HG02763 (cell line): ENCODE data around the gene FAM78A.
"Not testable (repeated sequence)": the region's sequence is repeated elsewhere in the genome, so short reads cannot be mapped to it uniquely, and the experiment has no call there.

ENCODE experiments used
- ATAC-seq: cut with Tn5 transposase; IDR thresholded peaks from one replicate; pipeline ENCODE4 v1.9.1; 2021; ENCODE audit warnings: mild to moderate bottlenecking, moderate library complexity; ENCODE audit not compliant: unreplicated experiment

Gene FAM78A

DNA sequence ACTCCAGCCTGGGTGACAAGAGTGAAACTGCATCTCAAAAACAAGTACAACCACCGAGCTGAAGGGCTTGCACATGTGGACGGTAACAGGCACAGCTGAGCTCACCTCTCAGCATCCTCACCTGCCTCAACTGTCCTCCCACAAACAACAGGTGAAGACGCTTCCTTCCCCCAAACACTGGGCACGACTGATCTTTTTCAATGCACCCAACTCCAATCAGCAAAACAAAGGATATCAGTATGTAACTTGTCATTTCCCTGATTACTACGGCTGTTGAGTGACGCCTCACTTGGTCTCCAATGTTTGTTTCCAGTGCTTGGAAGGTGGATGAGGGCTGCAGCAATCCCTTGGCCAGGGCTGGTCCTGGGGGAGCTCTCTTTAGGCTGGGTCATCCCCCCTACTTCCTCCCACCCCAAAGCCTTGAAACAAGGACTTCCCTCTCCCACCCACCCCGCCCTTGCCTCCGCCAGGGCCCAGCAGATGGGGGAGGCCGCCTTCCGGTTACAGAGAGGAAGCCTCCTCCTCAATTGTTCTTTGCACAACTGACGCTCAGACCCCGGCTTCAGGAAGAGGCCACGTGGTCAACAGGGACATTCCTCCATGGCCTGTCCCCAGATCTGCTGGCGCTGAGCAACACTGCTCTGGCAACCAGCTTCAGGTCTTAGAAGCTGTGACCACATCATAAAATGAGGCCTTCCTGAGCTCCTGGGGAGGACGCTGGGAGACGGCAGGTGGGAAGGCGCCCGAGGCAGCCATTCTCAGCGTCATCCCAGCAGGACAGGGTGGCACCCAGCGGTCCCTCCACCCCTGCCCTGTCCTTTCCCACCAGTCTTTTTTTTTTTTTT lies 5.9 kb downstream of the FAM78A start:
- no peak for ATAC-seq

GRCh38 chr9:131266266-131267229 lies 9.8 kb downstream of the FAM78A start:
- ATAC-seq, result no peak

DNA sequence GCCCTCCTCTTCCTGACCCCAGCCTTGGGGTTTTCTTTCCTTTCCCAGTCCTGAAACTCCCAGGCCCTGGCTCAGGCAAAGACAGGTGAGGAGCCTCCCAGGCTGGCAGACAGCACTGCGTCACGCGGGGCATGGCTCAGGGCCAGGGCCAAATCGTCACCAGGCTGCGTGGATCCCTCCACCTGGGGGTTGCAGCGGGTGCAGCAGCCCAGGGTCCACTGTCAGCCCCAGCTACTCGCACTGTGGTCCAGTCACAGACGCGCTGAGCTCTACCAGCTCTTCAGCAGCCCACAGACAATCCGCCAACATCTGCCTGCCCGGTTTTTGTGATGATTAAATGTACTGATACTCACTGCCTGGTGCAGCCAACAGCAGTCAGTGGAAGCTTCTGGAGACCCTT lies 12.1 kb downstream of the FAM78A start:
- no peak for ATAC-seq

DNA sequence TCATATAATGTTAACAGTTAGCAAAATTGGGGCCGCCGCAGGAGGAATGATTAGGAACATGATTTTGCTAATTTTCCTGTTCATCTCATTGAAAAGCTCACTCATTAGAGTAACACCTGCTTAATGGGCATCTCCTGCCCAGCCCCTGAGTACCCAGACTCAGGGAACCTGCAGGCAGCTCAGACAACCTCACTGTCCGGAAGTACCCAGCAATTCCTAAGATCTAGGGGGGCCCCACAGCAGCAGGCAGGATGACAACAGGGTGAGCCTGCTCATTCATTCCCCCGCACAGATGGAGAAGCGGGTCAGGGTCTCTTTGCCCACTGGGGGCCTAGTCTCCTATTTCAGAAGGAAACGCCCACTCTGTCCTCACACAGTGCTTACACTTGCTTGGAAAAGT lies 12.6 kb downstream of the FAM78A start:
- ATAC-seq, result no peak

DNA sequence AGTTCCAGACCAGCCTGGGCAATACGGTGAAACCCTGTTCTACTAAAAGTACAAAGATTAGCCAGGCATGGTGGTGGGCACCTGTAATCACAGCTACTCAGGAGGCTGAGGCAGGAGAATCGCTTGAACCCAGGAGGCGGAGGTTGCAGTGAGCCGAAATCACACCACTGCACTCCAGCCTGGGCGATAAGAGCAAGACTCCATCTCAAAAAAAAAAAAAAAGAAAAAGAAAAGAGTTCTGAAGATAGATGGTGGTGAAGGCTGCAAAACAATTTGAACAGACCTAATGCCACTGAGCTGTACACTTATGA lies 13.3 kb downstream of the FAM78A start:
- not testable (repeated sequence) for ATAC-seq

DNA sequence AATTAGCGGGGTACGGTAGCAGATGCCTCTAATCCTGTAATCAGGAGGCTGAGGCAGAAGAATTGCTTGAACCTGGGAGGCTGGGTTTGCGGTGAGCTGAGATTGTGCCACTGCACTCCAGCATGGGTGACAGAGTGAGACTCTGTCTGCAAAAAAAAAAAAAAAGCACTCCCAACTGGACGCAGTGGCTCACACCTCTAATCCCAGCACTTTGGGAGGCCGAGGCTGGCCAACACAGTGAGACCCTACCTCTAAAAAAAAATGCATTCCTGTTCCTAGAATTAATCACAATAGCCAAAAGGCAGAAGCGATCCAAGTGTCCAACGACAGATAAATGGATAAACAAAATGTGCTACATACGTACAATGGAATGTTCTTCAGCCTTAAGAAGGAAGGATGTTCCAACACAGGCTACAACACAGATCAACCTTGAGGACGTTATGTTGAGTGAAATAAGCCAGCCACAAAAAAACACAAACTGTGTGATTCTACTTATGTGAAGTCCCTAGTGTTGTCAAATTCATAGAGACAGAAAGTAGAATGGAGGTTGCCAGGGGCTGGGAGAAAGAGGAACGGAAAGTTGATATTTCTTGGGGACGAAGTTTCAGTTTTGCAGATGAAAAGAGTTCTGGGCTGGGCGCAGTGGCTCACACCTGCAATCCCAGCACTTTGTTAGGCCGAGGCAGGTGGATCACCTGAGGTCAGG lies 13.8 kb downstream of the FAM78A start:
- ATAC-seq, result no peak

DNA sequence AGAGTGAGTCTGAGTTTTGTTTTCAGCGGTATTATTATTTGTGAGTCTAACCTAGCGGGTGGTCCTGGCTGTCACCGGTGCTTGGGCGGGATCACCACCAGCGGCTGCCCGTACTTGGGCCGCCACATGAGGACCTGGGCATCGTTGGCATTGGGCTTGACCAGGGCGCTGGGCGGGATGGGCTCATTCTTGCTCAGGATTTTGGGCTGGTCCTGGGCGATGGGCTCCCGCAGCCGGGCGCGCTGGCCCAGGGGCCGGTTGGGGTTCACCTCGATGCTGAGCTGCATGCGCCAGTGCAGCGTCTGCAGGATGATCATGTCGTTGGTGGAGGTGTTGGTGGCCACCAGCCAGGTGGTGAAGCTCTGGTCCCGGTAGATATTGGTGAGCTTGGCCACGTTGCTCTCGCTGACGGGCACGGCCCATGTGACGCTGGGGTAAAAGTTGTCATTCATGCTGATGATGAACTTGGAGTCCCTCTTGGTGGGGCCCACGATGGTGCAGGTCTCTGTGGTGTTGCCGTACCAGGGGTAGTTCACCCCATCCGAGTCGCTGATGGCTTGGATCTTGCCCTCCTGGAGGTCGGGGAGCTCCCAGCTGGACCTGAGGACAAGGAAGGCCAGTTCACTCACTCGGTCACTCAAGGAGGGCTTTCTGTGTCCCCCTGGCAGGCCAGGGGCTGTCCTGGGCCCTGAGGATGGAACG lies 15.4 kb downstream of the FAM78A start:
- no peak for ATAC-seq

DNA sequence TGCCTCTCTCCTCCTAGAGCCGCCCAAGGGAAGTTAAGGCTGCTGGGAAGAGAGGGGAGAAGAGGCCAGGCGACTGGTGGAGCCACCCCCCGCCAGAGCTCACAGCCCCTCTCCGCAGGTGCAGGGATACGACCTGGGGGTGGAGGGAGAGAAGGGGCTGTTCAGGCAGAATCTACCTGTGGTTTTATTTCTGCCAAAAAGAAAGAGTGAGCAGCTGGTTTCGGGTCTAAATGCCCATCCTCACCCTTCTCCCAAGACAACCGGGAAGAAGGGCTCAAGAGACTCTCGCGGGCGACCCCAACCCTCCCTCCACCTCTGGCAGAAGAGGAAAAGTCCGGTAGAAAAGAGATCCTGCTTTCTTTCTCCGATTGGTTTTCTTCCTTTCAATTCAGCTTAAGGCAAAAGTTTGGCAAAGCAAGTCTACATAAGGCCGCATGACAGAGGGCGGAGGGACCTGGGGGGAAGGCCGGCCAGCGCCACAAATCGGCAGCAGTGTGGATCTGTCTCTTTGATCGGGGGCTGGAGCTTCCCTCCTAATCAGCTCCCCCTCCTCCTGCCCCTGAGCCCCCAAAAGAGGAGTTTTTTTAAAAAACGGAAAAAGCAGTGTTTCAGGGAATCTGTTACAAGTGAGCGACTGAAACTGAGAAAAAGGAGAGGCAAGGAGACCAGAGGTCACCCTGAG lies 16.3 kb downstream of the FAM78A start:
- ATAC-seq, result no peak

- ATAC-seq, result no peak
Observed at GRCh38 chr9:131259432-131259898, 16.8 kb downstream of the FAM78A start.

DNA sequence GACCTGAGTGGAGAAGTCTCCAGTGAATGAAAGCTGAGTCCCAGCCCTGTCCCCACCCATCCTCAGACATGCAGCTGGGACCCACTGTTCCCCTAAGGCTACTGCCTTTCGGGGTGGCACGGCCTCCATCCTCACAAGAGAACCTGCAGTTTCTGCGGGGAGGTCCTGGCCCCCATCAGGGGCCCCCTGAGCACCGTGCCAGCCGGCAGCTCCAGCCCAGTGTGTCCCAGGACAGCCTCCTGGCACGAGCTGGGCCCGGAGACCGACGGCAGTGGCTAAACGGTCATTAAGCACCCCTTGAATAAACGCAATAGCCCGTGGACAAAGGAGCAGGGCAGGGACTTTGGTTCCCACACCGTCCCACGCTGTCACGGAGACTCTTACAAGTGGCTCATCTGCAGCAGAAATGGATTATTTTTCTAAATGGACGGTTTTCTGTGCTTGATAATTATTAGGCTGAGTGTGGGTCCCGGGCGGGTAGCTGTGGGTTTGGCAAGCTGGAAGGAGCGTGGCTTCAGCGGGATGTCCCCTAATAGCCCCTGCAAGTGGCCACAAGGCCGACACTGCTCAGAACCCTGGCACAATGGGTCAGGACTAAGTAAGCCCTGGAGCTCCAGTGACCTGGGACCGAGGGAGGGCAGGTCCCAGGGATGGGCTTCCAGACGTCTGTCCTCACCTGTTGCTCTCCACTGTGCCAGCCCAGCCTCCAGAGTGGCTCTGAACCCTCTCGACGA lies 17.4 kb downstream of the FAM78A start:
- no peak for ATAC-seq

GRCh38 chr9:131258186-131258585 lies 18.1 kb downstream of the FAM78A start:
- no peak for ATAC-seq

GRCh38 chr9:131257266-131258025 lies 18.9 kb downstream of the FAM78A start:
- ATAC-seq, result no peak

DNA sequence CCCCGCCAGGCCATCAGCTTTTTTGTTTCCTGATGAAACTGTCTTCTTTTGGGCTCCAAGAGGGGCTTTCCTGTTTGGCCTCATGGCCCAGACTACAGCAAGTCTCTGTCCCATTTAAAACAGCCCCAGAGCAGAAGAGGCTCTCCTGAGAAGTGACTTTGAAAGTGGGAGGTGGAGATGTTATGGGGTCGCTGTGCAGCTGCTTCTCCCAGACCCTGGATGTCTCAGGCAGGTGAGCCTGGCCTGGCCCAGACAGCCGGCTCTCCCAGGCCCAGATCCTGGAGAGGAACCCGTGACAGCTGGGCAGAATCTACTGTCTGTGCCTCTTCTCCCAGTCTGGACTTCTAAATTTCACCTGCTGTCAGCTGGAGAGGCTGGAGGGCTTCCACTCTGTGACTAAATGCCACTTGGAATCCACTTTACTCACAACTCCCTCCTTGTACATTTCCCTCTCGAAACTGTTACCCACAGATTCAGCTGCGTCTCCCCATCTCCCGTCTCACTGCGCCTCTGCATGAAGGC lies 20.6 kb downstream of the FAM78A start:
- no peak for ATAC-seq

- ATAC-seq, result no peak
Observed at GRCh38 chr9:131254626-131255025, 21.7 kb downstream of the FAM78A start.

- ATAC-seq, result no peak
Observed at GRCh38 chr9:131253891-131254491, 22.3 kb downstream of the FAM78A start.

- no peak for ATAC-seq
Observed at GRCh38 chr9:131252120-131252519, 24.2 kb downstream of the FAM78A start.

GRCh38 chr9:131246618-131247017 lies 29.7 kb downstream of the FAM78A start:
- ATAC-seq, result no peak

GRCh38 chr9:131244331-131244730 lies 32.0 kb downstream of the FAM78A start:
- ATAC-seq, result not testable (repeated sequence)
